HepG2 (cell line): ENCODE data around the gene SLC26A3. TPM values are rescaled to one million over a fixed set of nuclear protein-coding genes. Genes with fewer than 3 reads are reported as not detected.

ENCODE experiments used
- KDM1A ChIP-seq: IDR thresholded peaks from 2 replicates; pipeline ENCODE4 v1.6.1; 2016; ENCODE audit warnings: missing compliant biosample characterization
- POGK ChIP-seq: sonication (generic); formaldehyde crosslinking; conservative IDR thresholded peaks from 2 replicates; pipeline ENCODE4 v1.8.0; 2022; ENCODE audit warnings: mild to moderate bottlenecking, moderate library complexity, missing genetic modification reagents
- POLR2G ChIP-seq: fragments of 200-400 bp; formaldehyde crosslinking; IDR thresholded peaks from 2 replicates; pipeline ENCODE4 v1.6.1; 2018; ENCODE audit warnings: mild to moderate bottlenecking, low read depth, low read length, moderate library complexity
- STAT6 ChIP-seq: sonication (generic); formaldehyde crosslinking; IDR thresholded peaks from 2 replicates; pipeline ENCODE4 v1.4.0; 2020; ENCODE audit warnings: missing genetic modification reagents, mild to moderate bottlenecking, borderline replicate concordance
- ZFP36 ChIP-seq: fragments of 150-350 bp; IDR thresholded peaks from 2 replicates; pipeline ENCODE4 v1.6.1; 2018; ENCODE audit warnings: borderline replicate concordance, low read length, low read depth; ENCODE audit not compliant: partially characterized antibody
- ZNF550 ChIP-seq: sonication (generic); formaldehyde crosslinking; IDR thresholded peaks from 2 replicates; pipeline ENCODE4 v1.4.0; 2020; ENCODE audit warnings: mild to moderate bottlenecking, missing genetic modification reagents, borderline replicate concordance
- polyA plus RNA-seq, 8 experiments: library from polyadenylated mRNA; depleted of rRNA in 3 of 8; stranded (reverse) in 7 of 8; unstranded in 1 of 8; fragments of >200 nt; fragmentation: Illumina TruSeq in 4 of 8; extraction: Trizol in 4 of 8; gene quantifications; 2 replicates each; pipeline versions ENCODE4 v1.2.1 to v1.2.3, GENCODE V29; 2011 to 2016; ENCODE audit warnings: low read depth in 4 of 8, missing spikeins in 1 of 8, mixed read lengths in 1 of 8; ENCODE audit not compliant: insufficient read depth in 1 of 8
- total RNA-seq, 5 experiments: library from RNA; depleted of rRNA; stranded (reverse); fragments of >200 nt; fragmentation: Illumina TruSeq; extraction: Trizol; gene quantifications; 2 replicates each; pipeline ENCODE4 v1.2.3, GENCODE V29; 2016; ENCODE audit warnings: low read depth in 1 of 5
- TF ChIP-seq, protein P1 (sequence below): sonication (generic); formaldehyde crosslinking; IDR thresholded peaks from 2 replicates; pipeline ENCODE4; 2020; ENCODE audit warnings: missing genetic modification reagents, mild to moderate bottlenecking, borderline replicate concordance

SLC26A3 gene
- total and polyA plus RNA-seq, 2 of the 13 experiments (the other 11 are each of a cell fraction or from before 2014, with no cell fraction given), result 0.11 to 0.30 TPM

- TF ChIP-seq POGK (CRISPR knock-in tag), result no peak
- no peak for TF ChIP-seq ZFP36
- TF ChIP-seq, protein P1, sequence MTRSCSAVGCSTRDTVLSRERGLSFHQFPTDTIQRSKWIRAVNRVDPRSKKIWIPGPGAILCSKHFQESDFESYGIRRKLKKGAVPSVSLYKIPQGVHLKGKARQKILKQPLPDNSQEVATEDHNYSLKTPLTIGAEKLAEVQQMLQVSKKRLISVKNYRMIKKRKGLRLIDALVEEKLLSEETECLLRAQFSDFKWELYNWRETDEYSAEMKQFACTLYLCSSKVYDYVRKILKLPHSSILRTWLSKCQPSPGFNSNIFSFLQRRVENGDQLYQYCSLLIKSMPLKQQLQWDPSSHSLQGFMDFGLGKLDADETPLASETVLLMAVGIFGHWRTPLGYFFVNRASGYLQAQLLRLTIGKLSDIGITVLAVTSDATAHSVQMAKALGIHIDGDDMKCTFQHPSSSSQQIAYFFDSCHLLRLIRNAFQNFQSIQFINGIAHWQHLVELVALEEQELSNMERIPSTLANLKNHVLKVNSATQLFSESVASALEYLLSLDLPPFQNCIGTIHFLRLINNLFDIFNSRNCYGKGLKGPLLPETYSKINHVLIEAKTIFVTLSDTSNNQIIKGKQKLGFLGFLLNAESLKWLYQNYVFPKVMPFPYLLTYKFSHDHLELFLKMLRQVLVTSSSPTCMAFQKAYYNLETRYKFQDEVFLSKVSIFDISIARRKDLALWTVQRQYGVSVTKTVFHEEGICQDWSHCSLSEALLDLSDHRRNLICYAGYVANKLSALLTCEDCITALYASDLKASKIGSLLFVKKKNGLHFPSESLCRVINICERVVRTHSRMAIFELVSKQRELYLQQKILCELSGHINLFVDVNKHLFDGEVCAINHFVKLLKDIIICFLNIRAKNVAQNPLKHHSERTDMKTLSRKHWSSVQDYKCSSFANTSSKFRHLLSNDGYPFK (CRISPR knock-in tag), result no peak
- no peak for TF ChIP-seq STAT6
- no peak for TF ChIP-seq KDM1A (CRISPR knock-in tag)
- TF ChIP-seq ZNF550 (CRISPR knock-in tag), result no peak
- TF ChIP-seq POLR2G, result no peak
Measured at GRCh38 chr7:107746006-107746405, 57.0 kb downstream of the SLC26A3 start (continued).
